ENCODE data around the gene FGF5.

DNA sequence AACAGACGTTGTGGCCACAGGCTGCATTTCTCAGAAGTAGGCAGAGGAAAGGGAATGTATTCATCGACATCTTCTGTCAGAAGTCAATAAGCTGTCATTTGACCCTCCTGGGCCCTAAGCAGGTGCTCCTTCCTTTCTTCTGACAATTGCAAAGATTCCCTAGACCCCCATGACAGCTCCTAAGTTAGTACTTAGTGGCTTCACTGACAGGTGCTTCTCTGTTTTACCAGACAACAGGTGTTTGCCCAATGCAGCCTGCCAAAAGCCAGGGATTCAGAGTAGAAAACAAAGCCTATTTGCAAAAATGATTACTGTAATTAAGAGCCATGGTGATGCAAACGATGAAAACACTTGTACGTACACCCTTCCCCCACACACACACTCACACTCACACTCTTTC lies 7.5 kb upstream of the FGF5 start:
- TF ChIP-seq CTCF (conservative IDR thresholded peaks at IDR 0.05; ENCODE audit: low read depth, low read length) = no peak
- no peak for TF ChIP-seq EZH2 (IDR thresholded peaks at IDR 0.05; ENCODE audit: low read length, unreplicated experiment)
- TF ChIP-seq EZH2phosphoT487 (IDR thresholded peaks at IDR 0.05; ENCODE audit: borderline replicate concordance, low read length) = no peak
